Measurements from ENCODE around the gene GRID1.

- TF ChIP-seq, protein P1, sequence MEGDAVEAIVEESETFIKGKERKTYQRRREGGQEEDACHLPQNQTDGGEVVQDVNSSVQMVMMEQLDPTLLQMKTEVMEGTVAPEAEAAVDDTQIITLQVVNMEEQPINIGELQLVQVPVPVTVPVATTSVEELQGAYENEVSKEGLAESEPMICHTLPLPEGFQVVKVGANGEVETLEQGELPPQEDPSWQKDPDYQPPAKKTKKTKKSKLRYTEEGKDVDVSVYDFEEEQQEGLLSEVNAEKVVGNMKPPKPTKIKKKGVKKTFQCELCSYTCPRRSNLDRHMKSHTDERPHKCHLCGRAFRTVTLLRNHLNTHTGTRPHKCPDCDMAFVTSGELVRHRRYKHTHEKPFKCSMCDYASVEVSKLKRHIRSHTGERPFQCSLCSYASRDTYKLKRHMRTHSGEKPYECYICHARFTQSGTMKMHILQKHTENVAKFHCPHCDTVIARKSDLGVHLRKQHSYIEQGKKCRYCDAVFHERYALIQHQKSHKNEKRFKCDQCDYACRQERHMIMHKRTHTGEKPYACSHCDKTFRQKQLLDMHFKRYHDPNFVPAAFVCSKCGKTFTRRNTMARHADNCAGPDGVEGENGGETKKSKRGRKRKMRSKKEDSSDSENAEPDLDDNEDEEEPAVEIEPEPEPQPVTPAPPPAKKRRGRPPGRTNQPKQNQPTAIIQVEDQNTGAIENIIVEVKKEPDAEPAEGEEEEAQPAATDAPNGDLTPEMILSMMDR (IDR thresholded peaks at IDR 0.05): no peak
- TF ChIP-seq POLR2A (IDR thresholded peaks at IDR 0.05): no peak
These were observed 451.9 kb downstream of the GRID1 start for GRCh38 chr10:85914720-85915119.
